OCI-LY7 (cell line): ENCODE measurements around the gene ALDH1A3. TPM values are rescaled to one million over a fixed set of nuclear protein-coding genes. Genes with fewer than 3 reads are reported as not detected.
"Not testable (repeated sequence)": the region's sequence is repeated elsewhere in the genome, so short reads cannot be mapped to it uniquely, and the experiment has no call there.

Experiments
- BruUV-seq: library from RNA; stranded (reverse); fragments of 400-500 nt; replicated peaks from 2 replicates; lab custom pipeline; 2021; lab: Mats Ljungman, UMichigan
- CTCF ChIA-PET: fragments of 300-600 bp; sonication (Branson Sonifier 250); formaldehyde crosslinking; loops from one replicate; lab custom pipeline; 2022; ENCODE audit warnings: antibody characterized with exemption; ENCODE audit not compliant: unreplicated experiment; lab: Charles Lee
- POLR2A ChIA-PET: fragments of 300-600 bp; sonication (Branson Sonifier 250); formaldehyde crosslinking; loops from one replicate; lab custom pipeline; 2022; ENCODE audit warnings: antibody characterized with exemption; lab: Charles Lee
- DNase-seq: peaks from one replicate; pipeline ENCODE4 v3.0.0-alpha.2; 2015; ENCODE audit warnings: low spot score
- H2AFZ ChIP-seq: fragments of 200-600 bp; sonication (generic), shearing (Covaris generic); 2 replicates; pipeline ENCODE4 v1.6.1; 2014; ENCODE audit warnings: mild to moderate bottlenecking, antibody characterized with exemption, low read length, moderate library complexity
- H3K27ac ChIP-seq: fragments of 200-600 bp; sonication (generic); 2 replicates; pipeline ENCODE4 v1.5.1; 2014; ENCODE audit warnings: mixed run types, low read depth, mild to moderate bottlenecking, moderate library complexity, low read length, inconsistent platforms; ENCODE audit not compliant: poor library complexity, severe bottlenecking
- H3K36me3 ChIP-seq: fragments of 200-600 bp; sonication (generic); 2 replicates; pipeline ENCODE4 v1.6.1; 2014; ENCODE audit warnings: mild to moderate bottlenecking, antibody characterized with exemption, low read length, moderate library complexity, mixed read lengths; ENCODE audit not compliant: insufficient read depth
- H3K4me1 ChIP-seq: fragments of 200-600 bp; sonication (generic); 2 replicates; pipeline ENCODE4 v1.5.1; 2014; ENCODE audit warnings: mild to moderate bottlenecking, low read length; ENCODE audit not compliant: insufficient read depth, poor library complexity, severe bottlenecking
- H3K4me2 ChIP-seq: fragments of 200-600 bp; sonication (generic); 2 replicates; pipeline ENCODE4 v1.6.1; 2014; ENCODE audit warnings: mild to moderate bottlenecking, low read length
- H3K4me3 ChIP-seq: fragments of 200-600 bp; sonication (generic); 2 replicates; pipeline ENCODE4 v1.5.1; 2014; ENCODE audit warnings: mild to moderate bottlenecking, low read depth, low read length; ENCODE audit not compliant: poor library complexity, severe bottlenecking
- H3K79me2 ChIP-seq: fragments of 200-600 bp; sonication (generic); 2 replicates; pipeline ENCODE4 v1.6.1; 2016; ENCODE audit warnings: low read depth, mild to moderate bottlenecking, low read length, moderate library complexity, mixed read lengths; ENCODE audit not compliant: insufficient read depth
- H3K9me2 ChIP-seq: fragments of 200-600 bp; sonication (generic); 2 replicates; pipeline ENCODE4 v1.6.1; 2016; ENCODE audit warnings: mild to moderate bottlenecking, low read length, mixed read lengths; ENCODE audit not compliant: insufficient read depth
- H3K9me3 ChIP-seq: fragments of 200-600 bp; sonication (generic); 2 replicates; pipeline ENCODE4 v1.6.1; 2014; ENCODE audit warnings: mild to moderate bottlenecking, mixed run types, low read length, mixed read lengths
- H4K20me1 ChIP-seq: fragments of 200-600 bp; sonication (generic); 2 replicates; pipeline ENCODE4 v1.6.1; 2014; ENCODE audit warnings: mild to moderate bottlenecking, antibody characterized with exemption, low read length, moderate library complexity, mixed read lengths; ENCODE audit not compliant: insufficient read depth
- CTCF ChIP-seq: fragments of 200-600 bp; sonication (generic); conservative IDR thresholded peaks from 2 replicates; pipeline ENCODE4 v1.5.1; 2014; ENCODE audit warnings: mild to moderate bottlenecking, antibody characterized with exemption, low read length, moderate library complexity, mixed read lengths
- EZH2phosphoT487 ChIP-seq: fragments of 200-600 bp; sonication (generic); IDR thresholded peaks from 2 replicates; pipeline ENCODE4 v1.6.1; 2018; ENCODE audit warnings: low read depth, borderline replicate concordance, mild to moderate bottlenecking, mixed run types, antibody characterized with exemption, low read length, moderate library complexity, mixed read lengths
- intact Hi-C: fragments of 100-400 bp; cut with micrococcal nuclease; formaldehyde crosslinking; loops from one replicate; pipeline ENCODE4 v1.10.0; 2022; ENCODE audit not compliant: unreplicated experiment
- total RNA-seq, 2 experiments: library from RNA; depleted of rRNA in 1 of 2; stranded (reverse); fragments of >200 nt in 1 of 2; shearing (Covaris generic) in 1 of 2; gene quantifications; 2 replicates each; pipeline ENCODE4 v1.2.3, GENCODE V29; 2014 to 2022

Gene ALDH1A3
- total RNA-seq, 2 experiments from 2014 or later = not detected

GRCh38 chr15:100849855-100850218, 29.8 kb upstream of the ALDH1A3 start:
- no peaks in the 10 kb centered on the region for H3K79me2 ChIP-seq
- no TSS peak for BruUV-seq
- peak overlapping the region; percentile 89 for H3K4me2 ChIP-seq
- no peaks in the 10 kb centered on the region for H3K4me1 ChIP-seq
- POLR2A ChIA-PET = interaction anchor here (0.7 to 1.1 kb wide), 3 partner anchors 10 to 654 kb away, joined by 3 to 5 read pairs (median 3); no protein-coding TSS in a partner anchor
- no peak for DNase-seq
- no peak for TF ChIP-seq EZH2phosphoT487
- TF ChIP-seq CTCF = 0 out of 2 replicates have a peak, but pooled peaks have one; percentile 17
- H4K20me1 ChIP-seq = no peaks in the 10 kb centered on the region
- no peak overlapping the region for H3K27ac ChIP-seq
- no peaks in the 10 kb centered on the region for H3K36me3 ChIP-seq
- no peaks in the 10 kb centered on the region for H3K9me2 ChIP-seq
- no peaks in the 10 kb centered on the region for H3K9me3 ChIP-seq
- CTCF ChIA-PET = interaction anchor here (1.0 kb wide), 1 partner anchor 23 kb away, joined by 5 read pairs; no protein-coding TSS in a partner anchor
- H2AFZ ChIP-seq = peak overlapping the region; percentile 95
- intact Hi-C loops = loop anchor here (2.0 kb wide), 1 partner anchor 157 kb away; no protein-coding TSS in a partner anchor
- H3K4me3 ChIP-seq = peak overlapping the region; percentile 72

GRCh38 chr15:100851428-100852015, 28.1 kb upstream of the ALDH1A3 start:
- H3K4me3 ChIP-seq, H3K9me3 ChIP-seq, H3K9me2 ChIP-seq, H3K4me2 ChIP-seq, H3K27ac ChIP-seq, H3K79me2 ChIP-seq, CTCF ChIA-PET, H3K4me1 ChIP-seq, intact Hi-C loops, H3K36me3 ChIP-seq, BruUV-seq, DNase-seq, H2AFZ ChIP-seq, H4K20me1 ChIP-seq: not testable (repeated sequence)
- POLR2A ChIA-PET = interaction anchor here (0.7 kb wide), 1 partner anchor 17 kb away, joined by 3 read pairs; no protein-coding TSS in a partner anchor

GRCh38 chr15:100852630-100853029, 27.0 kb upstream of the ALDH1A3 start:
- H3K4me3 ChIP-seq = no peak overlapping the region
- no peaks in the 10 kb centered on the region for H3K9me2 ChIP-seq
- no peaks in the 10 kb centered on the region for H3K36me3 ChIP-seq
- no peak for TF ChIP-seq EZH2phosphoT487
- no peak for TF ChIP-seq CTCF
- no peak overlapping the region for H3K27ac ChIP-seq
- POLR2A ChIA-PET = no interaction called here
- H3K4me1 ChIP-seq = no peaks in the 10 kb centered on the region
- no peaks in the 10 kb centered on the region for H3K79me2 ChIP-seq
- CTCF ChIA-PET = no interaction called here
- no peak overlapping the region for H2AFZ ChIP-seq
- no peak overlapping the region for H3K4me2 ChIP-seq
- BruUV-seq = no TSS peak
- H3K9me3 ChIP-seq = no peaks in the 10 kb centered on the region
- no peak for DNase-seq
- intact Hi-C loops = no loop called here
- no peaks in the 10 kb centered on the region for H4K20me1 ChIP-seq
